Measurements from ENCODE around the gene DDR2. TPM values are rescaled to one million over a fixed set of nuclear protein-coding genes. Genes with fewer than 3 reads are reported as not detected.
"Not testable (repeated sequence)": the region's sequence is repeated elsewhere in the genome, so short reads cannot be mapped to it uniquely, and the experiment has no call there.

Gene DDR2
- total RNA-seq, 1 experiment from 2014 or later, result 4.9 TPM

GRCh38 chr1:162726555-162726954, 94.3 kb downstream of the DDR2 start:
- no peak overlapping the region for H3K27ac Mint-ChIP-seq (ENCODE audit: low read depth, unreplicated experiment)

GRCh38 chr1:162727493-162727892, 95.2 kb downstream of the DDR2 start:
- BruUV-seq (replicated peaks); H3K27ac Mint-ChIP-seq (ENCODE audit: low read depth, unreplicated experiment); H3K27me3 Mint-ChIP-seq (ENCODE audit: insufficient read depth, unreplicated experiment); intact Hi-C loops (cut with micrococcal nuclease); H3K9me3 Mint-ChIP-seq (ENCODE audit: unreplicated experiment); H3K36me3 Mint-ChIP-seq (ENCODE audit: insufficient read depth, unreplicated experiment); DNase-seq (ENCODE audit: unreplicated experiment); H3K4me1 Mint-ChIP-seq (ENCODE audit: insufficient read depth, unreplicated experiment); POLR2A ChIA-PET; H3K4me3 Mint-ChIP-seq (ENCODE audit: unreplicated experiment): not testable (repeated sequence)
- CTCF ChIA-PET, result interaction anchor here (0.6 kb wide), 1 partner anchor 49 kb away, joined by 3 read pairs; no protein-coding TSS in a partner anchor

More at GRCh38 chr1:162726555-162726954, 94.3 kb downstream of the DDR2 start:
- Mint-ChIP-seq H3K9me3 (ENCODE audit: unreplicated experiment) (no peaks in the 10 kb centered on the region), H3K36me3 (ENCODE audit: insufficient read depth, unreplicated experiment) (no peaks in the 10 kb centered on the region), H3K27me3 (ENCODE audit: insufficient read depth, unreplicated experiment) (no peaks in the 10 kb centered on the region), H3K4me3 (ENCODE audit: unreplicated experiment) (no peak overlapping the region), H3K4me1 (ENCODE audit: insufficient read depth, unreplicated experiment) (no peaks in the 10 kb centered on the region)
- DNase-seq (ENCODE audit: unreplicated experiment), result no peak
- CTCF ChIA-PET, result no interaction called here
- TF ChIP-seq CTCF (IDR thresholded peaks at IDR 0.05; ENCODE audit: unreplicated experiment), result no peak
- POLR2A ChIA-PET, result interaction anchor here (0.8 kb wide), 1 partner anchor 33 kb away, joined by 3 read pairs; no protein-coding TSS in a partner anchor
- no TSS peak for BruUV-seq (replicated peaks)
- intact Hi-C loops (cut with micrococcal nuclease), result no loop called here

- ChIA-PET CTCF (interaction anchor here (0.6 kb wide), 1 partner anchor 18 kb away, joined by 4 read pairs; no protein-coding TSS in a partner anchor), POLR2A (no interaction called here)
- no peak overlapping the region for H3K4me3 Mint-ChIP-seq (ENCODE audit: unreplicated experiment)
- no peaks in the 10 kb centered on the region for H3K27me3 Mint-ChIP-seq (ENCODE audit: insufficient read depth, unreplicated experiment)
- BruUV-seq (replicated peaks), result no TSS peak
- H3K27ac Mint-ChIP-seq (ENCODE audit: low read depth, unreplicated experiment), result no peak overlapping the region
- H3K36me3 Mint-ChIP-seq (ENCODE audit: insufficient read depth, unreplicated experiment), result no peaks in the 10 kb centered on the region
- intact Hi-C loops (cut with micrococcal nuclease), result no loop called here
- no peaks in the 10 kb centered on the region for H3K9me3 Mint-ChIP-seq (ENCODE audit: unreplicated experiment)
- DNase-seq (ENCODE audit: unreplicated experiment), result no peak
- TF ChIP-seq CTCF (IDR thresholded peaks at IDR 0.05; ENCODE audit: unreplicated experiment), result no peak
- no peaks in the 10 kb centered on the region for H3K4me1 Mint-ChIP-seq (ENCODE audit: insufficient read depth, unreplicated experiment)
These were observed 96.3 kb downstream of the DDR2 start for GRCh38 chr1:162728573-162728972.

GRCh38 chr1:162729195-162729774, 97.0 kb downstream of the DDR2 start:
- H3K27me3 Mint-ChIP-seq (ENCODE audit: insufficient read depth, unreplicated experiment); BruUV-seq (replicated peaks); POLR2A ChIA-PET; DNase-seq (ENCODE audit: unreplicated experiment); intact Hi-C loops (cut with micrococcal nuclease); H3K4me1 Mint-ChIP-seq (ENCODE audit: insufficient read depth, unreplicated experiment); H3K4me3 Mint-ChIP-seq (ENCODE audit: unreplicated experiment); H3K36me3 Mint-ChIP-seq (ENCODE audit: insufficient read depth, unreplicated experiment); CTCF ChIA-PET; H3K27ac Mint-ChIP-seq (ENCODE audit: low read depth, unreplicated experiment); H3K9me3 Mint-ChIP-seq (ENCODE audit: unreplicated experiment): not testable (repeated sequence)

GRCh38 chr1:162732094-162732493, 99.8 kb downstream of the DDR2 start:
- Mint-ChIP-seq H3K27ac (ENCODE audit: low read depth, unreplicated experiment) (no peak overlapping the region), H3K36me3 (ENCODE audit: insufficient read depth, unreplicated experiment) (no peaks in the 10 kb centered on the region), H3K9me3 (ENCODE audit: unreplicated experiment) (no peaks in the 10 kb centered on the region), H3K4me3 (ENCODE audit: unreplicated experiment) (no peak overlapping the region), H3K27me3 (ENCODE audit: insufficient read depth, unreplicated experiment) (no peaks in the 10 kb centered on the region), H3K4me1 (ENCODE audit: insufficient read depth, unreplicated experiment) (no peaks in the 10 kb centered on the region)
- CTCF ChIA-PET, result interaction anchor here (0.9 to 1.5 kb wide), 2 partner anchors 16 to 118 kb away, joined by 3 read pairs; no protein-coding TSS in a partner anchor
- TF ChIP-seq CTCF (IDR thresholded peaks at IDR 0.05; ENCODE audit: unreplicated experiment), result no peak
- POLR2A ChIA-PET, result no interaction called here
- BruUV-seq (replicated peaks), result no TSS peak
- intact Hi-C loops (cut with micrococcal nuclease), result no loop called here
- no peak for DNase-seq (ENCODE audit: unreplicated experiment)
